Stimulated activated CD8-positive, alpha-beta memory T cell treated with anti-CD3 and anti-CD28 coated beads, Interleukin-15, amount 100 ng/mL, for 4 hours (primary cell): ENCODE results near the gene S100A7A.
"Not testable (repeated sequence)": the region's sequence is repeated elsewhere in the genome, so short reads cannot be mapped to it uniquely, and the experiment has no call there.

Experiments used
- DNase-seq, 2 donors: peaks; one replicate each; pipeline ENCODE4 v3.0.0-alpha.2; 2020; ENCODE audit warnings: low read depth in 2 of 2

The S100A7A gene

DNA sequence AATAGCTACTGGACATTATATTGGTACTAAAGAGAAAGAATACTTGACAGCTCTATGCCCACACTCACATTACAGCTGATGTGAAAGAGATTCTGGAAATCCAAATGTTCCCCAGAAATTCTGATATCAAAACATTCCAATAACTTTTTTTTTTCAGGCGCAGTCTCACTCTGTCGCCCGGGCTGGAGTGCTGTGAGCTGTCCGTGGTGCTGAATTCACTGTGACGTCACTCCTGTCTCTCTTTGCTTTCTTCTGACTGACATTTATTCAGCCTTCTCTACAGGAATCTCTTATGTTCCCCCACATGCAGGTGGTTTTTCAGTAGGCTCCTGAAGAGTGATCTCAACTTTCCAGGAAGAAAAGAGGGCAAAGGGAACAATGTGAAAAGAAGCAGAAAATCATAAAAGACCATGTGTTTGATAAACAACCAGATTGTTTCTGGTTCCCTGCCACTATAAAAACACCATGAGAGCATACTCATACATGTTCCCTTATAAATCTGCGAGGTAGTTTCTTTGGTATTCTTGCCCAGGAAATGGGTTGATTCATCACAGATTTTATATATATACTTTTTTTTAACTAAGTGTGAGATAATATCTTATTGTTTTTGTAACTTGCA lies 6.2 kb downstream of the S100A7A start:
- peak; percentile 12 to 16 for DNase-seq

DNA sequence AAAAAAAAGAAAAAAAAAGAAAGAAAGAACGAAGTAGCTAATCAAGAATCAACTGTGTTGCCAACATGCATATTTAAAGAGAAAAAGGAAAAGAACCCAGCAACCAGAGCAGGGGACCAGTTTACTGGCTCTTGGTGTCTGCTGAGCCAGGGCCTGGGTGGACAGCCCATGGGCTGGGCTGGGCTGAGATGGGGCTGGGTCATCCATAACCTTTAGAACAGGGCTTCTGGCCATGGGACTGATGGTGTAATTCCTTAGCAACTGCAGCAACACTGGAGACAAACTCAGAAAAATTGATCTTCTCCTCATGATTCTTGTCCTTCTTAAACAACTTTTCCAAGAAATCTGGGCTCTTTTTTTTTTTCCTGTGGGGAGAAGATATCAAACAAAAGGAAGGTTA lies 10.5 kb downstream of the S100A7A start:
- DNase-seq, result no peak

DNA sequence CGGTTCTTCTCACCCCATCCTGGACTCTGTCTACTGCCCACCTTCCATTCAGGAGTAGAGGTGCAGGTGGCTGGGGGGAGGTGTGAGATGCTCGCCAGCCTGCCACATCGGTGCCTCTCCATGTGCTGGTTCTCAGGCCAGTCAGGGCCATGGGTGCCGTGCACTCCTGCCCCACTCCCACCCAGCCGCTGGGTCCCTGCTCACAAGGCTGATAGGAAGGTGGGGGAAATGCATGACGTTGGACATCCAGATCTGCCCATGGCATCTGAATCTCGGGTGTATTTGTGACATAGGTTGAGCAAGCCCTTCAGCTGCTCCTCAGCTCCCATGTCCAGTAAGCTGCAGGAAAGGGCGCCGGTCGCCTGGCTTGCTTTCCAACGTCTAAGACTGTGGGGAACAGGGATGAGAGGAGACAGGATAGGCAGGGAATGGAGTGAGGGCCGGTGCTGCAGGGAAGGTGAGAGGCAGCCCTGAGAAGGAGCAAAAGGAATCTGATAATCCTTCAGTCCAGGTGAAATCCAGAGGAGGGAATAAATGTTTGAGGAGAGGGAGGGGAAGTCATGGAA lies 11.8 kb downstream of the S100A7A start:
- DNase-seq, result no peak

DNA sequence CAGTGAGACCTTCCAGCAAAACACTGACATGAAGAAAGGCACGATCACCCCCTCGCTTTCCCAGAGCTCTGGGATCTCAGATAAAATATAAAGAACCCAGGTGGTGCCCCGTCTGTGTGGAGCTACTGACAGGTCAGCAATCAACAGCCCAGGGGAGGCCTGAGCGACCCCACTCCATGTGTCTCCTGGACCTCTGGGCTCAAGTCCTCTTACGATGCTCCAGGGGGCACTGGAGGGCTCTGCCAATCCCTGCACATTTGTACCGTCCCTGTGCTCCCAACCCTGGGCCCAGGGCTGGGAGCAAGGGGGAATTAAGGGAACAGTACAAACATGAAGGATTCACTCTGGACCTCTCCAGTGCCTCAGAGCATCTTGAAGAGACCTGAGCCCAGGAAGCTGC lies 12.5 kb downstream of the S100A7A start:
- no peak for DNase-seq

DNA sequence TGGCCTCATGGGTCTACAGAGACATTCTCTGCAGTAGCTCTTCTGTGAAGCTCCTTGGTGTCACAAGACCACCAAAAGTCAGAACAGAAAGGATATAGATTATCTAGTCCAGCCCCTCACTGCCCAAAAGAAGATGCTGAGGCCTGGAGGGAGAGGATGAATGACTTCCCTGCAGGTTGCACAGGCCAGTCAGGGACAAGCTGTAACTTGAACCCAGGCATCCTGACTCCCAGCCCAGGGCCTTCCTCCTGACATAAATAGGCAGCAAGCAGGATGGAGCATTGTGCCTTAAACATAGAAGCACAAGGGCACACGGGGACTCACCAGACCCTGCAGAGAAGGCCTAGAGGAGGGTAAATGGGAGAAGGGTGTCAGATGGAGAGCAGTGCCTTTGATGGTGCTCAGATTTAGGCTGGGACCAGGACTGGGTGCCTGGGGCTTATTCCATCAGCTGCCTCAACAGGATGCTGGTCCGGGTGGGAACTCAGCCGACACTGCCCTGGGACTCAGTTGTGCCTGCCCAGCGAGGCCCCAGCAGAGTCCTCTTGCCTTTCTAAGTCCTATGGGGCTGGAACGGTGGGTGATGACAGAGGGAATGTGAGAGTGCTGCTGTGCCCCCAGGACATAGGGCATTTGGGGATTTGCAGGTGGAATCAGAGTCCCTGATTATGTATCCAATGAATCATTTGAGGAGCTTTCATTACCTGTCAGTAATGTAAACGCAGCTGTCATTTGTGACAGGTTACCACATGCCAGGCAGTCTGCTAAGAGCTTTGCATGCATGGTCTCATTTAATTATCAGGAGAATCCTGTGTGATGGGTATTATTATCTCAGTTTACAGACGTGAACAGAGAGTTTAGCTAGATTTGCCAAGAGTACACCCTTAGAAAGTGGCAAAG lies 13.2 kb downstream of the S100A7A start:
- no peak for DNase-seq

DNA sequence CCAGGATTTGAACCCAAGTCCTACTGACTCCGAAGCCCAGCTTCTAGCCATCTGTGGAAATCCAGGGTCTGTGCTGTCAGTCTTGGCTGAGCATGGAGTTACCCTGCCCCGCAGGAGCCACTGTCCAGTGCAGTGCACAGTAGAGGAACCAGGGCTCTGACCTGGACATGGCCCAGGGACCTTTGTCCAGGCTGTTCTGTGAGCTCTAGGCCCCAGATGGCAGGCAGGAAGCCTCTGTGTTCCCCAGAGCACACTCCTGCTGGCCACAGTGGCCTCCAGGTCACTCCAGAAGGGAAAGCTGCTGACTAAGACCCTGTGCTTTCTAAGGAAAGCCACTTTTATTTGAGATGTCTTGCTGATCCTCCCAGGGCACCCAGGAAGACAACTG lies 13.8 kb downstream of the S100A7A start:
- no peak for DNase-seq

DNA sequence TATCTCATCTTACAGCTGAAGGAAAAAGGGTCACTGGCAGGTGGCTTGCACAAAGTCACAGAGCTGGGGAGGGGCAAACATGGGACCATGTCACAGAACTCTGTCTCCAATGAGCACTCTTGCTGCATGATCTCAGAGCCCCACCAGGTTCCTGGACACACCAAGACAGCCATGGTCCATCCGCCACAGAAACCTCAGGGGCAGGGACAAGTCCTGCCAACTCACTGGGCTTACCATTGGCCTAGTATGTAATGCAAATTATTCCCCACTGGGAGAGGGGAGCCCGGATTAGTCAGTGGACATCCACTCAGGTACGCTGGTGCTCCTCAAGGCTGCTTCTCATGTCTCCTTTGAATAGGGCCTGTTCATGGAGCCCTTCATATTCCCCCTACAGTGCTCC lies 14.2 kb downstream of the S100A7A start:
- DNase-seq, result no peak

DNA sequence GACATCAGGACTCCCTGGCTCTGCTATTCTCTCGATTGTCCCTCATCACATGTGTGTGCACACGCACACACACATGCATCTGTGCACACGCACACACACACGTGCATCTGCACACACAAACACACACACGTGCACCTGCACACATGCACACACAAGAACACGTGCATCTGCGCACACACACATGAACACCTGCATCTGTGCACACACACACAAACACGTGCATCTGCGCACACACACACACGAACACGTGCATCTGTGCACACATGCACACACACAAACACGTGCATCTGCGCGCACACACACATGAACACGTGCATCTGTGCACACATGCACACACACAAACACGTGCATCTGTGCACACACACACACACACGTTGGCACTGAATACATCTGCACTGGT lies 14.7 kb downstream of the S100A7A start:
- DNase-seq, result no peak

- no peak for DNase-seq
Observed at GRCh38 chr1:153431427-153431826, 15.1 kb downstream of the S100A7A start.

DNA sequence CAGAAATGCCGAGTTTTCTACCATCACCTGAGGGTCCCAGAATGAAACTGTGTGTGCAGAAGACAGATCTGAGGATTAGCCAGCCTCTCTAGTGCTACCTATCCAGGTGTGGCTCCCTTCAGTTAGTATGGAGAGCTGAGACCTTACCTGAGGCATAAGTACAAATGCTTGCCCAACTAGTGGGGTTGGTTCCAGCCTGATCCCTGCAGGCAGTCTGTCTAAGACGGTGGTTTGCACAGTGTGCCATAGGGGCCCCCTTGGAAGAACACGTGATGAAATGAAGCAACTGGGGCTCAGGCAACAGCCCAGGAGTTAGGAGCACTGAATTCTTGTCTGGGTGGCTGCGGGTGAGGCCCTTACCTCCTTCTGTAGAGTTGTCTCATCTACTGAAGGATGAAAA lies 15.6 kb downstream of the S100A7A start:
- DNase-seq, result no peak

GRCh38 chr1:153432874-153433681 lies 16.8 kb downstream of the S100A7A start:
- DNase-seq, result no peak

- no peak for DNase-seq
Observed at GRCh38 chr1:153434746-153435455, 18.6 kb downstream of the S100A7A start.

DNA sequence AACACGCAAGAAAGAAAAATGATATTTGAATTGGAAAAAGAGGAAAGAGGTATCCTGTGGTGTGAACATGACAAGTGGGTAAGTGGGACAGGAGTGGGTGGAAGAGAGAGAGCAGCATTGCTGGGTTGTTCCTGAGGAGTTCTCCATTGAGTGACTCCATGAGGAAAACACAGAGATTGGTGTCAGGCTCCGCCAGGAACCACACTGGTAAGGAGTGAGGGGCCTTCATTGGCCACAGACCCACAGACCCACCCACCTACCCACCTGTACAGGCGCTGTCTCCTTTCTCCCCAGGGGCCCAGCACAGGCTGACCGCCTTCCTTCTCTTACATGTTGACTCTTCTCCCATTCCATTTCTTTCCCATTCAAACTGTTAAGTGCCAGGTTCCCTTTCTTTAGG lies 20.9 kb downstream of the S100A7A start:
- no peak for DNase-seq

- no peak for DNase-seq
Observed at GRCh38 chr1:153438599-153438998, 22.3 kb downstream of the S100A7A start.

- DNase-seq, result no peak
Observed at GRCh38 chr1:153439273-153439672, 23.0 kb downstream of the S100A7A start.

DNA sequence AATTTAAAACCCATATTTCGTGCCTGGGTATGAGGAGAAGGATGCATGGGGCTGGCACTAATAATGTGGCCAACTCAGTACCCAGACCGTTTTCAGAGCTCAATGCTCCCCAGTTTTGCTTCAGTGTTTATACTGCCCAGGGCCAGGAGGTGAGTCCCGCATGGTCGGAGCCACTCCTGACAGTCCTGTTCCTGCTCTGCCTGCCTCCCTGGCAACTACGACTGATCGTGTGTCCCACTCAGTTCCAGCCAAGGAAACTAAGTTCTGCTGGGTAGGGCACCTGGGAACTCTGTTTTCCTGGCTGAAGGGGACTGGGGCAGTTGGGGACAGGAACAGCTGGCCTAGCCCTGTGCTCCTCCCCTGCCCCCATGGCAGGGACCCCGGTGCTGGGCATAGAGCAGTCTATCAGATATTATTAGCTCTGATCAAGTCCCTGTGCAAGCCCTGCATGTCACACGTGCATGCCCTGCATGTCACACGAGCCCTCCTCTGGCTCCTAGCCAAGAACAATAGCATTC lies 25.0 kb downstream of the S100A7A start:
- DNase-seq, result no peak

DNA sequence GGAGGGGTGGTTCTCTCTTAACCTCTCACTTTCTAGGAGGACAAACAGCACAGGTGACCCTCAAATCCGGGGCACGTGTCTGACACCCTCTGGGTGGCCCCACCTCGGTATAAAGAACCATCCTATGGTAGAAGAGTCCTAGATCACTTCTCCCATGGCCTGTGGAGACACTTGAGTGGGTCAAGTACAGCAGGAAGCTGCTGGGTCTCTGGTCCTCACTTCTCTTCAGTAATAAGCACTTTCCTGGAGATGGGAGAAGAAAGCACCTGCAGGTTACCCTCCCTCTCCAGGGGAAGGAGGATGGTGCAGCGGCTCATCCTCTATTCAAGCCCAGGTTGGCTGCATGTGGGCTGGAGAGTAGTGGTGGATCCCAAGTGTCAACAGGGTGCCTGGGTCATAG lies 27.2 kb downstream of the S100A7A start:
- DNase-seq, result no peak

GRCh38 chr1:153444078-153444477 lies 27.8 kb downstream of the S100A7A start:
- no peak for DNase-seq

DNA sequence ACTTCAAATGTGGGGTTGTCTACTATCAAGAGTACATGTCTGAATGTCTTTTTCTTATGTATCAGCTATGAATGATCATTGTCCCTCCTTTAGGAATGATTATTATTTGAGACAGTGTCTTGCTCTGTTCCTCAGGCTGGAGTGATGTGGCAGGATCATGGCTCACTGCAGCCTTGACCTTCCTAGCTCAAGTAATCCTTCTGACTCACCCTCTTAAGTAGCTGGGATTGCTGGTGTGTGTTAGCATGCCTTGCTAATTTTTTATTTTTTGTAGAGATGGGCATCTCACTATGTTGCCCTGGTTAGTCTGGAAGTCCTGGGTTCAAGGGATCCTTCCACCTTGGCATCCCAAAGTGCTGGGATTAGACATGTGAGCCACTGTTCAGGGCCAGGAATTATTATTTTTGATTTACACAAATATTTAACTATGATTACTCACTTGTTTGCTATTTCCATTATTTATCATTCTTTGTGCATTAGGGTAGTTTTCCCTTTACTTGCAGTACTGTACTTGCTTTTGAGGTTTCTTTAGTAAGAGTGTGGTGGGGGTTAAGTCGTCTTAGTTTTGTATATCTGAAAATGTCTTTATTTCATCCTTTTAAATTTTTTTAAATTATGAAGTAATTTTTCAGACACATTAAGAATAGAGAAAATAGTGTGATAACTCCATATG lies 31.3 kb downstream of the S100A7A start:
- no peak for DNase-seq

GRCh38 chr1:153448851-153449250 lies 32.5 kb downstream of the S100A7A start:
- DNase-seq, result not testable (repeated sequence)

GRCh38 chr1:153456396-153456795 lies 40.1 kb downstream of the S100A7A start:
- no peak for DNase-seq
